ENCODE results near the gene GNLY.

GNLY gene

GRCh38 chr2:85734942-85735608, 40.9 kb downstream of the GNLY start:
- H3K27ac Mint-ChIP-seq: no peak overlapping the region
- no peaks in the 10 kb centered on the region for H3K4me1 Mint-ChIP-seq
- H3K9me3 Mint-ChIP-seq: no peaks in the 10 kb centered on the region
- no peaks in the 10 kb centered on the region for H3K36me3 Mint-ChIP-seq
- H3K4me3 Mint-ChIP-seq: no peak overlapping the region
- H3K27me3 Mint-ChIP-seq: no peaks in the 10 kb centered on the region

- Mint-ChIP-seq H3K27me3 (no peaks in the 10 kb centered on the region), H3K36me3 (no peaks in the 10 kb centered on the region), H3K27ac (no peak overlapping the region), H3K4me3 (no peak overlapping the region), H3K4me1 (no peaks in the 10 kb centered on the region), H3K9me3 (no peaks in the 10 kb centered on the region)
These were observed 41.5 kb downstream of the GNLY start for GRCh38 chr2:85735691-85736090.

- Mint-ChIP-seq H3K4me3 (no peak overlapping the region), H3K36me3 (no peaks in the 10 kb centered on the region), H3K9me3 (no peaks in the 10 kb centered on the region), H3K27ac (no peak overlapping the region), H3K4me1 (no peaks in the 10 kb centered on the region), H3K27me3 (peaks cover 3% of the 10 kb centered on the region)
These were observed 42.5 kb downstream of the GNLY start for GRCh38 chr2:85736456-85737355.

- Mint-ChIP-seq H3K4me3 (no peak overlapping the region), H3K27me3 (peaks cover 7% of the 10 kb centered on the region), H3K36me3 (no peaks in the 10 kb centered on the region), H3K9me3 (no peaks in the 10 kb centered on the region), H3K27ac (no peak overlapping the region), H3K4me1 (no peaks in the 10 kb centered on the region)
These were observed 43.3 kb downstream of the GNLY start for GRCh38 chr2:85737481-85737880.

GRCh38 chr2:85737961-85738360, 43.8 kb downstream of the GNLY start:
- Mint-ChIP-seq H3K27ac (no peak overlapping the region), H3K4me1 (no peaks in the 10 kb centered on the region), H3K4me3 (no peak overlapping the region), H3K9me3 (no peaks in the 10 kb centered on the region), H3K27me3 (peaks cover 7% of the 10 kb centered on the region), H3K36me3 (no peaks in the 10 kb centered on the region)

- Mint-ChIP-seq H3K9me3 (no peaks in the 10 kb centered on the region), H3K36me3 (no peaks in the 10 kb centered on the region), H3K4me3 (no peak overlapping the region), H3K27ac (no peak overlapping the region), H3K4me1 (no peaks in the 10 kb centered on the region), H3K27me3 (peaks cover 14% of the 10 kb centered on the region)
These were observed 46.0 kb downstream of the GNLY start for GRCh38 chr2:85740193-85740592.

GRCh38 chr2:85741211-85741832, 47.2 kb downstream of the GNLY start:
- Mint-ChIP-seq H3K9me3 (no peaks in the 10 kb centered on the region), H3K4me3 (no peak overlapping the region), H3K36me3 (no peaks in the 10 kb centered on the region), H3K4me1 (no peaks in the 10 kb centered on the region), H3K27ac (no peak overlapping the region), H3K27me3 (peaks cover 14% of the 10 kb centered on the region)

GRCh38 chr2:85741833-85742455, 47.8 kb downstream of the GNLY start:
- H3K27me3 Mint-ChIP-seq: peaks cover 14% of the 10 kb centered on the region

GRCh38 chr2:85743304-85743978, 49.3 kb downstream of the GNLY start:
- Mint-ChIP-seq H3K4me3 (no peak overlapping the region), H3K9me3 (no peaks in the 10 kb centered on the region), H3K36me3 (no peaks in the 10 kb centered on the region), H3K27me3 (peaks cover 16% of the 10 kb centered on the region), H3K4me1 (no peaks in the 10 kb centered on the region), H3K27ac (no peak overlapping the region)

More at GRCh38 chr2:85741833-85742455, 47.8 kb downstream of the GNLY start:
- H3K9me3 Mint-ChIP-seq: no peaks in the 10 kb centered on the region
- no peaks in the 10 kb centered on the region for H3K36me3 Mint-ChIP-seq
- H3K4me3 Mint-ChIP-seq: no peak overlapping the region
- no peak overlapping the region for H3K27ac Mint-ChIP-seq
- H3K4me1 Mint-ChIP-seq: no peaks in the 10 kb centered on the region

GRCh38 chr2:85744055-85744454, 49.9 kb downstream of the GNLY start:
- H3K27me3 Mint-ChIP-seq: peaks cover 16% of the 10 kb centered on the region
- no peak overlapping the region for H3K27ac Mint-ChIP-seq
- no peaks in the 10 kb centered on the region for H3K36me3 Mint-ChIP-seq
- H3K4me1 Mint-ChIP-seq: no peaks in the 10 kb centered on the region
- no peaks in the 10 kb centered on the region for H3K9me3 Mint-ChIP-seq
- no peak overlapping the region for H3K4me3 Mint-ChIP-seq

GRCh38 chr2:85744741-85745601, 50.8 kb downstream of the GNLY start:
- Mint-ChIP-seq H3K4me3 (no peak overlapping the region), H3K27ac (no peak overlapping the region), H3K9me3 (no peaks in the 10 kb centered on the region), H3K27me3 (peaks cover 16% of the 10 kb centered on the region), H3K36me3 (no peaks in the 10 kb centered on the region), H3K4me1 (no peaks in the 10 kb centered on the region)

GRCh38 chr2:85745619-85746018, 51.5 kb downstream of the GNLY start:
- Mint-ChIP-seq H3K4me3 (no peak overlapping the region), H3K4me1 (no peaks in the 10 kb centered on the region), H3K9me3 (no peaks in the 10 kb centered on the region), H3K27ac (no peak overlapping the region), H3K36me3 (no peaks in the 10 kb centered on the region), H3K27me3 (peaks cover 19% of the 10 kb centered on the region)

- no peak overlapping the region for H3K27ac Mint-ChIP-seq
- no peak overlapping the region for H3K4me3 Mint-ChIP-seq
- peaks cover 22% of the 10 kb centered on the region for H3K27me3 Mint-ChIP-seq
- no peaks in the 10 kb centered on the region for H3K4me1 Mint-ChIP-seq
- H3K9me3 Mint-ChIP-seq: no peaks in the 10 kb centered on the region
- no peaks in the 10 kb centered on the region for H3K36me3 Mint-ChIP-seq
These were observed 52.3 kb downstream of the GNLY start for GRCh38 chr2:85746321-85747004.

GRCh38 chr2:85747441-85747840, 53.3 kb downstream of the GNLY start:
- Mint-ChIP-seq H3K27me3 (peaks cover 22% of the 10 kb centered on the region), H3K36me3 (no peaks in the 10 kb centered on the region), H3K4me3 (no peak overlapping the region), H3K9me3 (no peaks in the 10 kb centered on the region), H3K27ac (no peak overlapping the region), H3K4me1 (no peaks in the 10 kb centered on the region)
